A673 (cell line): ENCODE data around the gene CRBN. TPM values are rescaled to one million over a fixed set of nuclear protein-coding genes. Genes with fewer than 3 reads are reported as not detected.

Source experiments
- BruUV-seq: library from RNA; stranded (reverse); fragments of 400-500 nt; replicated peaks from 2 replicates; lab custom pipeline; 2021; lab: Mats Ljungman, UMichigan
- CTCF ChIA-PET: fragments of 300-600 bp; sonication (Branson Sonifier 250); formaldehyde crosslinking; loops from one replicate; lab custom pipeline; 2022; ENCODE audit warnings: antibody characterized with exemption; lab: Charles Lee
- POLR2A ChIA-PET: fragments of 300-600 bp; sonication (Branson Sonifier 250); formaldehyde crosslinking; loops from one replicate; lab custom pipeline; 2022; ENCODE audit warnings: antibody characterized with exemption; ENCODE audit not compliant: low non-redundant PET; lab: Charles Lee
- DNase-seq: peaks from one replicate; pipeline ENCODE4 v3.0.0-alpha.2; 2015; ENCODE audit warnings: low spot score
- H3K27ac ChIP-seq: fragments of 200-600 bp; sonication (generic); 2 replicates; pipeline ENCODE4 v1.5.1; 2016; ENCODE audit warnings: mixed run types, low read depth, mild to moderate bottlenecking, mixed read lengths, antibody characterized with exemption, low read length; ENCODE audit not compliant: poor library complexity, severe bottlenecking
- H3K27me3 ChIP-seq: fragments of 200-600 bp; sonication (generic); replicated peaks from 2 replicates; pipeline ENCODE4 v1.6.1; 2017; ENCODE audit warnings: mixed run types, low read depth, mild to moderate bottlenecking, mixed read lengths, antibody characterized with exemption, low read length; ENCODE audit not compliant: insufficient read depth, poor library complexity
- H3K36me3 ChIP-seq: fragments of 200-600 bp; sonication (generic); 2 replicates; pipeline ENCODE4 v1.6.1; 2016; ENCODE audit warnings: mixed run types, mild to moderate bottlenecking, mixed read lengths, antibody characterized with exemption, low read length; ENCODE audit not compliant: insufficient read depth, poor library complexity, severe bottlenecking
- H3K4me1 ChIP-seq: fragments of 200-600 bp; sonication (generic); 2 replicates; pipeline ENCODE4 v1.6.1; 2017; ENCODE audit warnings: mixed run types, mild to moderate bottlenecking, mixed read lengths, antibody characterized with exemption, low read length; ENCODE audit not compliant: insufficient read depth, poor library complexity, severe bottlenecking
- H3K4me3 ChIP-seq: fragments of 200-600 bp; sonication (generic); 2 replicates; pipeline ENCODE4 v1.5.1; 2016; ENCODE audit warnings: low read depth, mixed run types, mild to moderate bottlenecking, mixed read lengths, low read length; ENCODE audit not compliant: poor library complexity, severe bottlenecking
- H3K9me3 ChIP-seq: fragments of 200-600 bp; sonication (generic); 2 replicates; pipeline ENCODE4 v1.6.1; 2016; ENCODE audit warnings: mixed run types, low read depth, mild to moderate bottlenecking, mixed read lengths, antibody characterized with exemption, low read length; ENCODE audit not compliant: poor library complexity, severe bottlenecking
- CTCF ChIP-seq: fragments of 300-800, 200-600 bp; sonication (generic); conservative IDR thresholded peaks from 2 replicates; pipeline ENCODE4 v1.5.1; 2017; ENCODE audit warnings: low read depth, mild to moderate bottlenecking, antibody characterized with exemption, low read length, moderate library complexity, mixed read lengths
- EZH2 ChIP-seq: fragments of 200-600 bp; sonication (generic); IDR thresholded peaks from 2 replicates; pipeline ENCODE4 v1.6.1; 2017; ENCODE audit warnings: borderline replicate concordance, low read depth, mild to moderate bottlenecking, mixed read lengths, antibody characterized with exemption, low read length; ENCODE audit not compliant: poor library complexity, severe bottlenecking
- intact Hi-C: fragments of 100-400 bp; cut with micrococcal nuclease; formaldehyde crosslinking; loops from one replicate; pipeline ENCODE4 v1.10.0; 2022; ENCODE audit not compliant: unreplicated experiment
- total RNA-seq: library from RNA; stranded (reverse); gene quantifications from 2 replicates; pipeline ENCODE4 v1.2.3, GENCODE V29; 2021

The CRBN gene
- total RNA-seq, 1 experiment from 2014 or later = 41.6 TPM

- Histone ChIP-seq H3K36me3 (no peaks in the 10 kb centered on the region), H3K4me1 (no peaks in the 10 kb centered on the region), H3K9me3 (no peaks in the 10 kb centered on the region), H3K27me3 (peaks cover 5% of the 10 kb centered on the region), H3K4me3 (no peak overlapping the region), H3K27ac (no peak overlapping the region)
- DNase-seq = no peak
- ChIA-PET CTCF (no interaction called here), POLR2A (no interaction called here)
- intact Hi-C loops = no loop called here
- no peak for TF ChIP-seq EZH2
- no peak for TF ChIP-seq CTCF
- no TSS peak for BruUV-seq
These were observed 29.6 kb upstream of the CRBN start for GRCh38 chr3:3209057-3209456.

- ChIA-PET CTCF (no interaction called here), POLR2A (interaction anchor here (0.7 kb wide), 1 partner anchor 54 kb away, joined by 3 read pairs; no protein-coding TSS in a partner anchor)
- no peak overlapping the region for H3K4me3 ChIP-seq
- TF ChIP-seq EZH2 (no peak), CTCF (no peak)
- H3K27ac ChIP-seq = no peak overlapping the region
- no TSS peak for BruUV-seq
- H3K9me3 ChIP-seq = no peaks in the 10 kb centered on the region
- intact Hi-C loops = loop anchor here (2.0 to 5.0 kb wide), 2 partner anchors 796 to 1071 kb away; no protein-coding TSS in a partner anchor
- no peaks in the 10 kb centered on the region for H3K36me3 ChIP-seq
- DNase-seq = no peak
- peaks cover 14% of the 10 kb centered on the region for H3K27me3 ChIP-seq
- H3K4me1 ChIP-seq = no peaks in the 10 kb centered on the region
These were observed 22.1 kb upstream of the CRBN start for GRCh38 chr3:3201611-3202010.

- TF ChIP-seq CTCF (peak; percentile 83), EZH2 (no peak)
- no peaks in the 10 kb centered on the region for H3K9me3 ChIP-seq
- no TSS peak for BruUV-seq
- intact Hi-C loops = loop anchor here (1.0 to 5.0 kb wide), 3 partner anchors 797 to 1090 kb away; no protein-coding TSS in a partner anchor
- H3K4me1 ChIP-seq = no peaks in the 10 kb centered on the region
- ChIA-PET POLR2A (no interaction called here), CTCF (interaction anchor here (0.6 to 1.8 kb wide), 3 partner anchors 78 to 1090 kb away, joined by 6 to 12 read pairs (median 6); no protein-coding TSS in a partner anchor)
- no peak overlapping the region for H3K27ac ChIP-seq
- DNase-seq = peak; percentile 68
- H3K4me3 ChIP-seq = no peak overlapping the region
- H3K27me3 ChIP-seq = peaks cover 14% of the 10 kb centered on the region
- H3K36me3 ChIP-seq = no peaks in the 10 kb centered on the region
These were observed 21.2 kb upstream of the CRBN start for GRCh38 chr3:3200632-3201212.
